Kidney epithelial cell (primary cell): ENCODE data around the gene SLC49A4. TPM values are rescaled to one million over a fixed set of nuclear protein-coding genes. Genes with fewer than 3 reads are reported as not detected.

Source experiments
- DNase-seq: peaks from one replicate; pipeline ENCODE4 v3.0.0-alpha.2; 2010; ENCODE audit warnings: low read depth
- H3K27me3 ChIP-seq: 2 replicates; pipeline ENCODE4 v1.6.0; 2011; ENCODE audit warnings: low read length; ENCODE audit not compliant: control insufficient read depth, insufficient read depth
- H3K36me3 ChIP-seq: 2 replicates; pipeline ENCODE4 v1.5.1; 2011; ENCODE audit warnings: low read length; ENCODE audit not compliant: control insufficient read depth, insufficient read depth
- H3K4me3 ChIP-seq: 2 replicates; pipeline ENCODE4 v1.5.1; 2011; ENCODE audit warnings: low read depth, mild to moderate bottlenecking, control low read depth, low read length
- CTCF ChIP-seq: IDR thresholded peaks from 2 replicates; pipeline ENCODE4 v1.5.1; 2011; ENCODE audit warnings: mild to moderate bottlenecking, moderate library complexity, low read length, control low read depth, inconsistent platforms; ENCODE audit not compliant: insufficient read depth, poor library complexity, severe bottlenecking
- total RNA-seq: library from RNA; depleted of rRNA; stranded (reverse); fragments of >200 nt; gene quantifications from 2 replicates; pipeline ENCODE4 v1.2.3, GENCODE V29; 2015

The SLC49A4 gene
- total RNA-seq, 1 donor from 2014 or later, result 17.2 TPM

GRCh38 chr3:122918576-122919290 is 123.9 kb downstream of the SLC49A4 start:
- no peak for TF ChIP-seq CTCF
- Histone ChIP-seq H3K4me3 (no peak overlapping the region), H3K27me3 (peaks cover 40% of the 10 kb centered on the region), H3K36me3 (no peaks in the 10 kb centered on the region)
- peak; percentile 7 for DNase-seq

GRCh38 chr3:122919291-122919610 is 124.4 kb downstream of the SLC49A4 start:
- Histone ChIP-seq H3K36me3 (no peaks in the 10 kb centered on the region), H3K27me3 (peaks cover 37% of the 10 kb centered on the region), H3K4me3 (no peak overlapping the region)
- no peak for TF ChIP-seq CTCF
- DNase-seq, result no peak

- no peak overlapping the region for H3K4me3 ChIP-seq
- DNase-seq, result no peak
- no peak for TF ChIP-seq CTCF
- peaks cover 37% of the 10 kb centered on the region for H3K27me3 ChIP-seq
- H3K36me3 ChIP-seq, result no peaks in the 10 kb centered on the region
Measured at GRCh38 chr3:122920986-122921385, 126.1 kb downstream of the SLC49A4 start.

GRCh38 chr3:122921791-122922651 is 127.2 kb downstream of the SLC49A4 start:
- H3K4me3 ChIP-seq, result no peak overlapping the region
- peak; percentile 5 for TF ChIP-seq CTCF
- DNase-seq, result no peak
- peaks cover 37% of the 10 kb centered on the region for H3K27me3 ChIP-seq
- no peaks in the 10 kb centered on the region for H3K36me3 ChIP-seq

- Histone ChIP-seq H3K27me3 (peaks cover 43% of the 10 kb centered on the region), H3K36me3 (no peaks in the 10 kb centered on the region), H3K4me3 (no peak overlapping the region)
- DNase-seq, result no peak
- no peak for TF ChIP-seq CTCF
Measured at GRCh38 chr3:122923611-122924010, 128.7 kb downstream of the SLC49A4 start.
